Measurements from ENCODE around the gene KATNBL1.

GRCh38 chr15:34111488-34111887 is 98.4 kb downstream of the KATNBL1 start:
- TF ChIP-seq ATF3 (IDR thresholded peaks at IDR 0.05) (no peak), HNF4A (conservative IDR thresholded peaks at IDR 0.05) (no peak), JUND (IDR thresholded peaks at IDR 0.05) (no peak), CTCF (IDR thresholded peaks at IDR 0.05; ENCODE audit: low read depth, low read length, missing input control) (no peak), FOXA1 (IDR thresholded peaks at IDR 0.05) (no peak), RAD21 (IDR thresholded peaks at IDR 0.05) (no peak)
- TF ChIP-seq, protein P1, sequence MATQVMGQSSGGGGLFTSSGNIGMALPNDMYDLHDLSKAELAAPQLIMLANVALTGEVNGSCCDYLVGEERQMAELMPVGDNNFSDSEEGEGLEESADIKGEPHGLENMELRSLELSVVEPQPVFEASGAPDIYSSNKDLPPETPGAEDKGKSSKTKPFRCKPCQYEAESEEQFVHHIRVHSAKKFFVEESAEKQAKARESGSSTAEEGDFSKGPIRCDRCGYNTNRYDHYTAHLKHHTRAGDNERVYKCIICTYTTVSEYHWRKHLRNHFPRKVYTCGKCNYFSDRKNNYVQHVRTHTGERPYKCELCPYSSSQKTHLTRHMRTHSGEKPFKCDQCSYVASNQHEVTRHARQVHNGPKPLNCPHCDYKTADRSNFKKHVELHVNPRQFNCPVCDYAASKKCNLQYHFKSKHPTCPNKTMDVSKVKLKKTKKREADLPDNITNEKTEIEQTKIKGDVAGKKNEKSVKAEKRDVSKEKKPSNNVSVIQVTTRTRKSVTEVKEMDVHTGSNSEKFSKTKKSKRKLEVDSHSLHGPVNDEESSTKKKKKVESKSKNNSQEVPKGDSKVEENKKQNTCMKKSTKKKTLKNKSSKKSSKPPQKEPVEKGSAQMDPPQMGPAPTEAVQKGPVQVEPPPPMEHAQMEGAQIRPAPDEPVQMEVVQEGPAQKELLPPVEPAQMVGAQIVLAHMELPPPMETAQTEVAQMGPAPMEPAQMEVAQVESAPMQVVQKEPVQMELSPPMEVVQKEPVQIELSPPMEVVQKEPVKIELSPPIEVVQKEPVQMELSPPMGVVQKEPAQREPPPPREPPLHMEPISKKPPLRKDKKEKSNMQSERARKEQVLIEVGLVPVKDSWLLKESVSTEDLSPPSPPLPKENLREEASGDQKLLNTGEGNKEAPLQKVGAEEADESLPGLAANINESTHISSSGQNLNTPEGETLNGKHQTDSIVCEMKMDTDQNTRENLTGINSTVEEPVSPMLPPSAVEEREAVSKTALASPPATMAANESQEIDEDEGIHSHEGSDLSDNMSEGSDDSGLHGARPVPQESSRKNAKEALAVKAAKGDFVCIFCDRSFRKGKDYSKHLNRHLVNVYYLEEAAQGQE (IDR thresholded peaks at IDR 0.05), result no peak
